Gastroesophageal sphincter (tissue), 4 donors: ENCODE measurements around the gene RRAGD. TPM values are rescaled to one million over a fixed set of nuclear protein-coding genes. Genes with fewer than 3 reads are reported as not detected.

ENCODE experiments used
- ATAC-seq: fragments of 150-250 bp; one replicate; pipeline ENCODE4 v1.9.1; 2016; ENCODE audit warnings: mild to moderate bottlenecking, moderate library complexity
- H3K27ac ChIP-seq, 4 donors: fragments of 200-600 bp; sonication (generic) in 3 of 4; 1 replicate in 3 of 4; 2 replicates in 1 of 4; pipeline ENCODE4 v1.5.1; 2016 to 2019
- H3K27me3 ChIP-seq: fragments of 200-600 bp; sonication (generic); one replicate; pipeline ENCODE4 v1.5.1; 2019
- H3K36me3 ChIP-seq, 2 donors: fragments of 200-600 bp; sonication (generic); one replicate each; pipeline ENCODE4 v1.5.1; 2019; ENCODE audit warnings: control low read depth in 1 of 2
- H3K4me1 ChIP-seq, 3 donors: fragments of 200-600 bp; sonication (generic); 1 replicate in 2 of 3; 2 replicates in 1 of 3; pipeline ENCODE4 v1.5.1; 2016 to 2019; ENCODE audit warnings: control low read depth in 2 of 3
- H3K4me3 ChIP-seq, 2 donors: fragments of 200-600 bp; sonication (generic); one replicate each; pipeline ENCODE4 v1.5.1; 2019; ENCODE audit warnings: mild to moderate bottlenecking in 1 of 2, moderate library complexity in 1 of 2
- H3K9me3 ChIP-seq, 3 donors: fragments of 200-600 bp; sonication (generic); one replicate each; pipeline ENCODE4 v1.5.1; 2017 to 2019; ENCODE audit warnings: control low read depth in 2 of 3
- POLR2A ChIP-seq, 2 donors: fragments of 450-650 bp; IDR thresholded peaks; one replicate each; pipeline ENCODE4 v1.6.1; 2017; ENCODE audit warnings: antibody characterized with exemption in 2 of 2, mild to moderate bottlenecking in 2 of 2, moderate library complexity in 1 of 2
- POLR2AphosphoS5 ChIP-seq: sonication (generic); formaldehyde crosslinking; IDR thresholded peaks from one replicate; pipeline ENCODE4 v1.6.1; 2017; ENCODE audit warnings: antibody characterized with exemption
- WGBS, 2 donors: methylation state at CpG; one replicate each; pipeline ENCODE4 v1.1.5; 2018; ENCODE audit warnings: low coverage in 1 of 2; 5-methylcytosine and 5-hydroxymethylcytosine counted together
- total RNA-seq, 4 donors: library from RNA; depleted of rRNA; stranded (reverse); fragments of >200 nt; gene quantifications; one replicate each; pipeline ENCODE4 v1.1.0, GENCODE V29; 2016

Gene RRAGD
- total RNA-seq, 4 donors from 2014 or later, result 14.8 to 38.5 (median 24.8) TPM

DNA sequence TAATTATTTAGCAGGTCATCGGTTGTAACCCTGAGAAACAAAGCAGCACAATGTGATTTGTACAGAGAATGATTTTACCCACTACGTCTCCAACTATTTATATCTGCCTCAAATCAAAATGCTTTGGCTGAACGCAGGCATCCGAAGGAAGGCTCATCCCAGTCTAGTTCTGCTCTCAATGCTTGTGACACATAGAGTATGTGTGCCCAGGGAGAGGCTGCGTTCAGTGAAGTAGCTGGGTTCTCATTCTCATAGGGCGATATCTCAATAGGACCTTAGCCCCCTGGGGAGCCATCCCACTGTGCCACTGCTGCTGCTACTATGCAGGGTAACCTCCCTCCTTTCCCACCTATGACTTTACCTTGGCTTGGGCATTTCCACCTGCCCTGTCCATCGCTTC is 97.4 kb downstream of the RRAGD start:
- Histone ChIP-seq H3K4me1 (peaks cover 5 to 24% (median 22%) of the 10 kb centered on the region in 3 donors), H3K27me3 (no peaks in the 10 kb centered on the region), H3K9me3 (no peaks in the 10 kb centered on the region), H3K4me3 (no peak overlapping the region), H3K36me3 (peaks cover 0 to 10% of the 10 kb centered on the region in 2 donors), H3K27ac (no peak overlapping the region)
- WGBS, 2 donors, result 75 to 85% methylated on average over 6 to 7 of the region's 7 CpGs
- no peak for ATAC-seq
- TF ChIP-seq POLR2AphosphoS5, result no peak
- no peak for TF ChIP-seq POLR2A (IDR thresholded peaks at IDR 0.05)

Other genes with a start within 250 kb of the RRAGD start
- gene GABRR1, start 194.9 kb downstream of the RRAGD start, total RNA-seq, result under 1 TPM in 1 of 4 donors, not detected in 3; 0.31 TPM
- gene GABRR2, start 97.0 kb downstream of the RRAGD start, total RNA-seq, result 1 to 10 TPM in 1 of 4 donors, under 1 TPM in 1, not detected in 2; 0.30 to 1.3 TPM
- 10 to 100 TPM; 32.7 to 42.9 (median 36.9) TPM for gene UBE2J1, start 59.6 kb downstream of the RRAGD start, total RNA-seq
- gene ANKRD6, start 20.9 kb upstream of the RRAGD start, total RNA-seq, result 10 to 100 TPM in 3 of 4 donors, 1 to 10 TPM in 1; 9.8 to 19.0 (median 12.2) TPM
- 10 to 100 TPM; 18.3 to 33.4 (median 21.9) TPM for gene LYRM2, start 226.5 kb upstream of the RRAGD start, total RNA-seq